DMS 273 (cell line): ENCODE data around the gene CLCN2.

ENCODE experiments used
- DNase-seq: peaks from one replicate; lab custom pipeline; 2025; ENCODE audit not compliant: unreplicated experiment; lab: John Stamatoyannopoulos, UW

Gene CLCN2

DNA sequence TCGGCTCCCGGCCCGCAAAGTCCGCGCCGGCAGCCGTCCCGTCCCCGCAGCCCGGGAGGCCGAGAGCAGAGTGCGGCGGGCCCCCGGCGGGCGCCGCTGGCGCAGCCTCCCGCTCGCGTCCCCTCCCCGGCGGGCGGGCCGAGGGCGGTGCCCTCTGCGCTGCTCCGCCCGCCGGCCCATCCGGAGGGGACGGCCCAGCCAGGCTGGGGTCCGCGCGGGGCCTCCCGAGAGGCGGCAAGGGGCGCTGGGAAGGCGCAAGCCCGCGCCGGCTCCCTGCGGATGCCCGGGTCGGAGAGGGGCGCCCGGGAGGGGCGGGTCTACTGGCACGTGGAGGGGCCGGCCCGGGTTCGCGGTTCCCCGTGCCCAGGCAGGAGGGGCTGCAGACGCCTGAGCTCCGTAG lies at the start of gene CLCN2, which contains the start of gene POLR2H:
Gene CLCN2, minus strand, starts transcription at position 74 of the 400 bp plus-strand sequence. CDS start 126 bp downstream, outside the sequence.
Gene POLR2H, plus strand, starts transcription at position 179 of the 400 bp plus-strand sequence. CDS start 1,783 bp downstream, outside the sequence.
- peak; percentile 91 for DNase-seq

DNA sequence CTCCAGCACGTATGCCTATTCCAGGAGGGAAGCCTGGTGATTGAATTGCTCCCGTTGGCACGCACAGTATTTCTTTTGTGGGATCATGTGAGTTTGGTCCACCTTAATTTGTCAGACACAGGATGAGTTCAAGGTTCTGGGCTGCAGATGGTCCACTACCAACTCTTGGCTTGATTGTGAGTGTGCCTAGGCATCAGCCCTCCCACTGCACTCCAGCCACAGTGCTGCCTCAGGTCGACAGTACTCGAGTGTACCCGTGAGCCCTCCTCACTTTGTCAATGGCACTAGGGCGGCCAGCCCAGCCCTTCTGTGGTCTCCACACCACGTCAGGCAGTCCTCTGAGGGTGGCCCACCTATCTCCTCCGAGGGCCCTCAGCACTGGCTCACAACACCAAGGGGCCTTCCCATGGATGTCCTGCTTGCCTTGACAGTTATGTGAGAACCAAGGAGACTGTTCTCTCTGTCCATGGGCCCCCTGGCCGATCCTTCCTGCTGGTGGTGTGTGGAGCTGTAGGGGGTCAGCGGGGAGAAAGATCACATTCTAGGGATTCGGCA lies 48.6 kb upstream of the CLCN2 start:
- no peak for DNase-seq

DNA sequence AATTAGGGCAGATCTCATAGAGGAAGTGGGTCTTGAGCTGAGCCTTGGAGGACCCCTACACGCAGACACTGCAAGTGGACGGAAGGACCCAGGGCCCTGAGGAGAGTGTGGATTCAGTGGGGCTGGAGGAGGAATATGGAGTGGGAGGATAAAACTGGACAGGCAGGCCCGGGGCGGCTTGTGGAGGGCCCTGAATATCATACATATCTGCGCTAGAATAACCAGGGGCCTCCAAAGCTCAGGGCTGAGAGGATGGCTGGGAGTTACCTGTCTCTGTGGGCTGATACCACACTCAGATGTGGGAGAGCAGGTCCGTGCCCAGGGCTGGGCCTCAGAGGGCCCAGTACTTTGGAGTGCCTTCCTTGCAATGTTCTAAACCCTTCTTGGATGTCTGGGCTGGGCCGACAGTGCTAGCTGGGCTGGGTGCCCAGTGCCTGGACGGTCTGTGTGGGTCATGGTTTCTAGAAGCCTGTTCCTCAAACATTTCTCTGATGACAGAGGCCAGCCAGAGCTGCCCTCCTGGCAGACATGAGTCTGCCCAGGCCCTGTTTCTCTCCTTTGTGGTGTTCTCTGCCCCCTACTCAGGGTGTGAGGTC lies 48.0 kb upstream of the CLCN2 start:
- no peak for DNase-seq

DNA sequence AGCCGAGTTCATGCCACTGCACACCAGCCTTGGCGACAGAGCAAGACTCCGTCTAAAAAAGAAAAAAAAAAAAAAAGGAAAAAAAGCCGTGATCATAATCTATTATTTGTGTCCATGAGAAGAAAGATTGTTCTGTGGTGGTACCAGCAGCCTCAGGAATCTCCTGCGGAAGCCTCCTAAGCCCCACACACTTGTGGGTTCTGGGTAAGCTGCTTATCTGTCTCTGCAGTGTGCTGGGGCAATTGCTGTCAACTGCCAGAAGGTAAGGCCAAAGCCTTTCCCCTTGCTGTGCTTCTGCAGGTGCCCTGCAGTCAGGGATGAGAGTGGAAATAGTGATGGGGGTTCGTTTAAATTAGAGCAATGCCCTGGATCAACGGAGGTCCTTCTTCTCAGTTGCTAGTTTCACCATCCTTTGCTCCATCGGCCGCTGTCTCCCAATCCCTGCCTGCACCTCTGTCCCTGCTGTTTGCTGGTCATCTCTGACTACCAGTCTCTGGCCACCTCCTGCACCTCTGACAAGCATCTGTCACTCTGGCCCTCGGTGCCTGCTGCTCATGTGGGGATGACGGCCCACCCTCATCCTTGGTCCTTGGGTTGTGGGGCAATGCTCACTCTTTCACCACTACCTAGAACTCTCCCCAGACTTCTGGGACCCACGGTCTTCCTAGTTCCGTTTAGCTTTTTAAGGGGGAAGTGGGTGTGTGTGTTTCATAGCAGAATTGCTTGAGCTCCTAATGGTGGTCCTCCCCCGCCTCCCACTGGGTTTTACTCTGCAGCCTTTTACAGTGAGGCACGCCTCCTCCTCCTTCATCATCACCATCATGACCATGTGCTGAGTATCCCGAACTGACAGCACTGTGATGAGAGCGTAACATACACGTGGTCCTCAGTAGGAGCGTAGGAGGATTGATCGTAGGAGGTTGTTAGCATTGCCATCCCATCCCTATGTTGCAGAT lies 43.9 kb upstream of the CLCN2 start:
- no peak for DNase-seq

DNA sequence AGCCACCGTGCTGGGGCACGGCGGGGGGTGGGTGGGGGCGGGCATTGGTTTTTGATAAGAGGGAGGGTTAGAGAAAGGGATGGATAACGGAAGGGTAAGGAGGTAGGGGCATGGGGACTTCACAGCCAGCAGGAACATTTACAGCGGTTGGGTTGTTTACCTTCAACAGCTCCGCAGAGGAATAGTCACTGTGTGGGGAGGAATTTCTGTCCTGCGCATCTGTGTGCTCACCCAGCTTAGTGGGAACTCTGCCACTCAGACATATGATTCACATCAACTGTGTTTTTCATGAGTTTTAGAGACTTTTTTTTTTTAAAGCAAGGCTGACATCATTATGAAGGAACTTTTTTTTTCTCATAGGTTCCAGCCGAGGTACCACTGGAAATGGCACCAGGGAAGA lies 38.0 kb upstream of the CLCN2 start:
- peak; percentile 29 for DNase-seq

DNA sequence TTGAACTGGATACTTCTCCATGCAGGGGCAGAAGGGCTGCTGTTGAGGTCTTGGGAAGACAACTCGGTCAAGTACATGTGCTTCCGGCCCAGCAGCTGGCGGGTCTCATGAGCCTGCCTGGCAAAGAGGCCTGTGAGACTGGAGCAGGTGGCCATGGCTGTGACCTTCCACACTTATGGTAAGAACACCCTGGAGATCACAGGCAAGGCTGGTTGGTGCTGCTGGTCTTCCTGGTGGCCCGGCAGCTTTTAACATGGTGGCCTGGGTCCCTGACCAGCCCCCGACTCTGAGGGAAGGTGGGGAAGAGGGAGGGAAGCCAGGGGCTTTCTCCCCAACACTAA lies 33.9 kb upstream of the CLCN2 start:
- peak; percentile 46 for DNase-seq

DNA sequence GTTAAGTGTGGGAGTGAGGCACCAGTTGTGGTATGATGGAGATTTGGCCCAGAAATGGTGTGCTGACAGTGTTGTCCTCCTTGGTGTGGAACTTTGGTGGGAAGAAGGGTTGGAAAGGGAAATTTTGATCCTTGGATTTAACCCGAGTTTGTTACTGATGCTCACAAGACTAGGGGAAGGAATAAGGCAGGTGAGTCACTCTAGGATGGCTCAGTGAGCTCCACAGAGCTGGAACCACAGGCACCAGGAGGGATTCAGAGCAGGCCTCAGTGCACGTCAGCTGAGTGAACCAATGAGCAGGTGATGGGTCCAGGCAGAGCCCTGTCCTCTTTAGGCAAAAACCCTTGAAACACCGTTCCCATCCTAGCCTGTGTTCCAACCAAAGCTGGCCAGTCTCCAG lies 29.9 kb upstream of the CLCN2 start:
- no peak for DNase-seq

DNA sequence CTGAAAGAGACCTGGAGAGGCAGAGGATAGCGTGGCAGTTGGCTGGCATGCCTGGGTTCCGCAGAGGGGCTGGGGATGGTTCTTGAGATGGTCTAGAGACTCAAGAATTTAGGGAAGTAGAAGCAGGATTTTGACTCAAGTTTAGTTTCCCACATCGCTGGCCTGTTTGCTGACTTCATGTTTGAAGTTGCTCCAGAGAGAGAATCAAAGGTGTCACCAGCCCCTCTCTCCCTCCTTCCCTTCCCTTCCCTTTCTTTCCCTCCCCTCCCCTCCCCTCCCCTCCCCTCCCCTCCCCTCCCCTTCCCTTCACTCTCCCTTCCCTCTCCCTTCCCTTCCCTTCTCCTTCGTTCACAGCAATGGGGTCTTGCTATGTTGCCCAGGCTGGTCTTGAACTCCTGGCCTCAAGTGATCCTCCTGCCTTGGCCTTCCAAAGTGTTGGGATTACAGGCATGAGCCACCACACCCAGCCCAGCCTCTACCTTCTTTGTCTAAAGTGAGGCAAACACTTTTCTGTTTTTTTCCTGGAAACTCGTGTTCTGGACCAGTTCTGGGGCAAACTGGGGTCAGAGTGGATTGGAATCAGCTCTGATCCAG lies 28.6 kb upstream of the CLCN2 start:
- no peak for DNase-seq

DNA sequence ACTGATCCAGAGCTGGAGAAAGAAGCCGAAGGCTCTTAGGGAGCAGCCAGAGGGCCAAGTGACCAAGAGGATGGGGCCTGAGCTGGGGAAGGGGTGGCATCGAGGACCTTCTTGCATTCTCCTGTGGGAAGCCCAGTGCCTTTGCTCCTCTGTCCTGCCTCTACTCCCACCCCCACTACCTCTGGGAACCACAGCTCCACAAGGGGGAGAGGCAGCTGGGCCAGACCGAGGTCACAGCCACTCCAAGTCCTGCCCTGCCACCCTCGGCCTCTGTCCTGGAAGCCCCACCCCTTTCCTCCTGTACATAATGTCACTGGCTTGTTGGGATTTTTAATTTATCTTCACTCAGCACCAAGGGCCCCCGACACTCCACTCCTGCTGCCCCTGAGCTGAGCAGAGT lies 28.0 kb upstream of the CLCN2 start:
- DNase-seq, result no peak

DNA sequence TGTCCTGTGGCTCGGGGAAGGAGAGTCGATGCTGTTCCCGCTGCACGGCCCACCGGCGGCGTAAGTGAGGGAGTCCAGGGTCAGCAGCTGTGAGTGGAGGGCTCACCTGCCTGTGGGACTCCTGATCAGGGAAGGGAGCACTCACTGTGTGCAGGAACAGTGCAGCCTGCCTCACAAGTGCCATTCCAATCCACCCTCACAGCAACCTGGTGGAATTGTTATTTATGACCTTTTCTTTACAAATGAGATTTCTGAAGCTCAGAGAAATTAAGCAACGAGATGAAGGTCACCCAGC lies 27.5 kb upstream of the CLCN2 start:
- no peak for DNase-seq

DNA sequence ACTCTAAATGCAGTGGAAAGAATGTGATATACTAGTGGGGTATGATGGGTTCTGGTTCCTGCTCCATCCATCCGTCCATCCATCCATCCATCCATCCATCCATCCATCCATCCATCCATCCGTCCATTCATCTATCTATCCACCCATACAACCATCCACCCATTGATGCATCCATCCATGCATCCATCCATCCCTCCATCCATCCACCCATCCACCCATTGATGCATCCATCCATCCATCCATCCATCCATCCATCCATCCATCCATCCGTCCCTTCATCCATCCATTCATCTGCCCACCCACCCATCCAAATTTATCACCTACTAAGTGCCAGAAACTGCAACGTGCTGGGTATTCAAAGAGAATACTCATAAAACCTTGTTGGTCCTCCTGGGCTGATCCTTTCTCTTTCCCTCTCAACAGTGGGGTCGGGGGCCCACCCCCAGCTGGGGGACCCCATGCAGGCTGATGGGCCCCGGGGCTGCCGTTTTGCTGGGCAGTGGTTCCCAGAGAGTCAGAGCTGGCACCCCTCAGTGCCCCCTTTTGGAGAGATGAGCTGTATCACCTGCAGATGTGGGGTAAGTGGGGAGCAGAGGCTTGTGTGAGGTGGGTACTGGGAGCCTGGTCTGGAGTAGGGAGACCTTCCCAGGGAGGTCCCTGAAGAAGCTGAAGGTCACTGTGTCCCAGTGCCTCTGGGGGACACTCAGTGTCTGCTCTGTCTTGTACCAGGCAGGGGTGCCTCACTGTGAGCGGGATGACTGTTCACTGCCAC lies 26.9 kb upstream of the CLCN2 start:
- no peak for DNase-seq

DNA sequence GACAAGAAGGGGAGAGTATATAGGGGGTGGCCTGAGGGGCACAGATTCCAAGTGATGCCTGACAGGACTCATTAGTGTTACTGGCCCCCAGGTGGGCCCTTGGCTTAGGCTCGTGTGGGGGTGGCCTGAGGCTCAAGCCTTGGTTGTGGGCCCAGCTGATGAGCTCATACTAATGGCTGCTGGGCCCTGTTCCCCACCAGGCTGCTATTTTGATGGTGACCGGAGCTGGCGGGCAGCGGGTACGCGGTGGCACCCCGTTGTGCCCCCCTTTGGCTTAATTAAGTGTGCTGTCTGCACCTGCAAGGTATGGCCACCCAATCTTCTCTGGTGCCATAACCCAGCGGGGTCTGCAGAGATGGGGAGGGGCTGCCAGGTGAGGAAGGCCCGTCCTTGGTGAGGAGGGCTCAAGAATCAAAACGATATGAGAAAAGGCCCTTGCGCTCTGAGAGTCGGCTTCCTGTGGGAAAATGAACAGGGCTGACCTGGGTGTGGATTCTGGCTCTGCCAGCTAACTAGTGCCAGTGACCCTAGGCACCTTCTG lies 25.8 kb upstream of the CLCN2 start:
- DNase-seq, result no peak

DNA sequence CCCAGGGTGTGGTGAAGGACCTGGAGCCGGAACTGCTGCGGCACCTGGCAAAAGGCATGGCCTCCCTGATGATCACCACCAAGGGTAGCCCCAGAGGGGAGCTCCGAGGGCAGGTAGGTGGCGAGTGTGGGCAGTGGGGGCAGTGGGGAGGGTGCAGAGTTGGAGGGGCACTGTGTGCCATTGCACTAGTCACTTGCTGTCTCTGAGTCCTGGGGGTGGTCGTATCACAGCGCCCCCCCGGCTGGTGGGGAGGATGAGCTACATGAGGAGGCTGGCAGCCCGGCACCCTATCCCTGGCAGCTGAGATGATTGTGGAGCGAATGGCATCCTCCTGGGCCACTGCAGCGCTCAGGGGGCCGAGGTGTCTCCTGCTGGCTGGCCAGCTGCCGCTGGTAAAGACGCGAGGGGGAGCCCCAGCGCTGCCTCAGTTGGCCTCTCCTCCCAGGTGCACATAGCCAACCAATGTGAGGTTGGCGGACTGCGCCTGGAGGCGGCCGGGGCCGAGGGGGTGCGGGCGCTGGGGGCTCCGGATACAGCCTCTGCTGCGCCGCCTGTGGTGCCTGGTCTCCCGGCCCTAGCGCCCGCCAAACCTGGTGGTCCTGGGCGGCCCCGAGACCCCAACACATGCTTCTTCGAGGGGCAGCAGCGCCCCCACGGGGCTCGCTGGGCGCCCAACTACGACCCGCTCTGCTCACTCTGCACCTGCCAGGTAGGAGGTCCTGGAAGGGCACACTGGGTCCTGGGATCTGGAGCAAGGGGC lies 24.8 kb upstream of the CLCN2 start:
- DNase-seq, result no peak

DNA sequence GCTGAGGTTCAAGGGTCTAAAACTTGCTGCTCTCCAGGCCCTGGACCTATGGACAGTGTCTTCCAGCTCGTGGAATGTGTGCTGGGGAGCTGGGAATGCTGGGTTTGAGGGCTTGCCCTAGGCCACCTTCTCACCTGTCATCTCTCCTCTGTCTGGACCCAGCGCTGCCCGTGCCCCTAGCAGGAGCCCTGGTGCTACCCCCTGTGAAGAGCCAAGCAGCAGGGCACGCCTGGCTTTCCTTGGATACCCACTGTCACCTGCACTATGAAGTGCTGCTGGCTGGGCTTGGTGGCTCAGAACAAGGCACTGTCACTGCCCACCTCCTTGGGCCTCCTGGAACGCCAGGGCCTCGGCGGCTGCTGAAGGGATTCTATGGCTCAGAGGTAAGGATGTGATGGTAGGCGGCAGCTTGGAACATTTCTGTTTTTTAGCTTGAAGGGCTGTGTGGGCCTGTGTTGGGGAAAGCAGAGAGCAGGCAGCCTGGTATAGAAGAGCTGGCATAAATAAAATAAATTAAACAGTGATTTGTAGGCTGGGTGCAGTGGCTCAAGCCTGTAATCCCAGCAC lies 23.5 kb upstream of the CLCN2 start:
- no peak for DNase-seq

DNA sequence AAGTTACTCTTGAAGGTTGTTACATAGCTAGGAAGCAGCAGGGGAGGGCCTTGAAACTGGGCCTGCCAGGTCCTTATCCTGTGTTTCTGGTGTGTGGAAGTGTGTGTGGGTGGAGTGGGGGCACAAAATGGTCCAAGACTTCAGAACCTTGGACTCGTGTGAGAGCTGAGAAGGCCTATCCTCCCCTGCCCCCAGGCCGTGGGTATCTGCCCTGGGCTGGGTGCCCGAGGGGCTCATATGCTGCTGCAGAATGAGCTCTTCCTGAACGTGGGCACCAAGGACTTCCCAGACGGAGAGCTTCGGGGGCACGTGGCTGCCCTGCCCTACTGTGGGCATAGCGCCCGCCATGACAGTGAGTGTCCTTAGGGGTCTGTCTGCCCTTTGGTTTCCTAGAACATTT lies 22.9 kb upstream of the CLCN2 start:
- no peak for DNase-seq

DNA sequence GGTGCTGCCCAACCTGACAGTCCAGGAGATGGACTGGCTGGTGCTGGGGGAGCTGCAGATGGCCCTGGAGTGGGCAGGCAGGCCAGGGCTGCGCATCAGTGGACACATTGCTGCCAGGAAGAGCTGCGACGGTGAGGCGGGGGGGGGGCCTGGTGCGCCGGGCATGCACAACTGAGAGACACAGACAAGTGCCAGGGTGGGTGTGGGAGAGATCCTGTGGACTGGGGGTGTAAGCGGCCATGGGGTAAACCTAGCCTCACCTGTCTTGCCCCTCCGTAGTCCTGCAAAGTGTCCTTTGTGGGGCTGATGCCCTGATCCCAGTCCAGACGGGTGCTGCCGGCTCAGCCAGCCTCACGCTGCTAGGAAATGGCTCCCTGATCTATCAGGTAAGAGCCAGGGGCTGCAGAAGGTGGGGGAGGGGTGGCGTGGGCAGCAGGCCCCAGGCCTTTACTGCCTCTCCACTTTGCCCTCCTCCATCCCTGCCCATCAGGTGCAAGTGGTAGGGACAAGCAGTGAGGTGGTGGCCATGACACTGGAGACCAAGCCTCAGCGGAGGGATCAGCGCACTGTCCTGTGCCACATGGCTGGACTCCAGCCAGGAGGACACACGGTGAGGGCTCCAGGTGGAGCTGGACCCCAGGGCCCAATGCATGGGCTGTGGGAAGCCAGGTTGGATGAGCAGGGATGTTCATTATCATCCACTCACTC lies 21.8 kb upstream of the CLCN2 start:
- DNase-seq, result no peak

DNA sequence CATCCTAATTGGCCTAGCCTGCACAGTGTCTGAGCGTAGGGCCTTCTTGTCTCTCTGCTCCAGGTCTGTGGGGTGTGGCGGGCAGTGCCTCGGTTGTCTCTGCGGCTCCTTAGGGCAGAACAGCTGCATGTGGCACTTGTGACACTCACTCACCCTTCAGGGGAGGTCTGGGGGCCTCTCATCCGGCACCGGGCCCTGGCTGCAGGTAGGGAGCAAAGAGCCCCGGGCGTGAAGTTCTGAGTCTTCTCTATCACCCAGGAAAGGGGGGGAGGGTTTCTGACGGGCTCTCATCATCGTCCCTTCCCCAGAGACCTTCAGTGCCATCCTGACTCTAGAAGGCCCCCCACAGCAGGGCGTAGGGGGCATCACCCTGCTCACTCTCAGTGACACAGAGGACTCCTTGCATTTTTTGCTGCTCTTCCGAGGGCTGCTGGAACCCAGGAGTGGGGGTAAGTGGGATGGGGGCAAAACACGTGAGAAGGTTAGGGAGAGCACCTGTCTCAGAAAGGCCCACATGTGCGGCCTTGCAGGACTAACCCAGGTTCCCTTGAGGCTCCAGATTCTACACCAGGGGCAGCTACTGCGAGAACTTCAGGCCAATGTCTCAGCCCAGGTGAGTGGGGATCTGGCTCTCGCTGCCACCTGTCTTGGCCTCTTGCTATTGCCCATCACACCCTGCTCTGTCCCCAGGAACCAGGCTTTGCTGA lies 21.1 kb upstream of the CLCN2 start:
- no peak for DNase-seq
